HEK293 (cell line): ENCODE results near the gene DAND5.
A peak's percentile ranks its signal among the peaks of the same experiment; 100 is the strongest.

ENCODE experiments used
- ATF2 ChIP-seq: fragments of 450-650 bp; formaldehyde crosslinking; IDR thresholded peaks from 2 replicates; pipeline ENCODE4 v1.5.1; 2016; ENCODE audit warnings: missing biosample characterization, missing genetic modification characterization, low read depth
- BCL11B ChIP-seq: fragments of 450-650 bp; formaldehyde crosslinking; IDR thresholded peaks from 2 replicates; pipeline ENCODE4 v1.5.1; 2016; ENCODE audit warnings: low read depth, missing biosample characterization, missing genetic modification characterization
- GLI2 ChIP-seq: fragments of 450-650 bp; formaldehyde crosslinking; IDR thresholded peaks from 2 replicates; pipeline ENCODE4; 2017; ENCODE audit warnings: missing biosample characterization, missing genetic modification characterization, low read depth, borderline replicate concordance
- HIC1 ChIP-seq: fragments of 450-650 bp; formaldehyde crosslinking; IDR thresholded peaks from 2 replicates; pipeline ENCODE4 v1.5.1; 2016; ENCODE audit warnings: missing biosample characterization, missing genetic modification characterization
- KLF16 ChIP-seq: fragments of 450-650 bp; formaldehyde crosslinking; IDR thresholded peaks from 2 replicates; pipeline ENCODE4 v1.5.1; 2017; ENCODE audit warnings: missing biosample characterization, missing genetic modification characterization
- KLF7 ChIP-seq: fragments of 450-650 bp; formaldehyde crosslinking; IDR thresholded peaks from 2 replicates; pipeline ENCODE4 v1.5.1; 2016; ENCODE audit warnings: missing biosample characterization, missing genetic modification characterization, borderline replicate concordance
- MEIS1 ChIP-seq: sonication (generic); formaldehyde crosslinking; IDR thresholded peaks from 2 replicates; pipeline ENCODE4 v1.8.1; 2022; ENCODE audit warnings: missing genetic modification reagents, mild to moderate bottlenecking, borderline replicate concordance
- REST ChIP-seq: fragments of 450-650 bp; formaldehyde crosslinking; IDR thresholded peaks from 2 replicates; pipeline ENCODE4 v1.5.1; 2016; ENCODE audit warnings: missing biosample characterization, missing genetic modification characterization
- ZIC2 ChIP-seq: fragments of 450-650 bp; formaldehyde crosslinking; IDR thresholded peaks from 2 replicates; pipeline ENCODE4 v1.5.1; 2016; ENCODE audit warnings: missing biosample characterization, missing genetic modification characterization
- ZNF16 ChIP-seq: fragments of 450-650 bp; formaldehyde crosslinking; IDR thresholded peaks from 2 replicates; pipeline ENCODE4 v1.5.1; 2016; ENCODE audit warnings: low read depth, missing biosample characterization, missing genetic modification characterization
- ZNF169 ChIP-seq: fragments of 450-650 bp; formaldehyde crosslinking; IDR thresholded peaks from 2 replicates; pipeline ENCODE4 v1.5.1; 2016; ENCODE audit warnings: missing biosample characterization, missing genetic modification characterization
- ZNF18 ChIP-seq: fragments of 450-650 bp; formaldehyde crosslinking; IDR thresholded peaks from 2 replicates; pipeline ENCODE4 v1.5.1; 2016; ENCODE audit warnings: missing biosample characterization, missing genetic modification characterization
- ZNF2 ChIP-seq: fragments of 450-650 bp; formaldehyde crosslinking; IDR thresholded peaks from 2 replicates; pipeline ENCODE4 v1.5.1; 2016; ENCODE audit warnings: missing biosample characterization, missing genetic modification characterization
- ZNF214 ChIP-seq: fragments of 450-650 bp; formaldehyde crosslinking; IDR thresholded peaks from 2 replicates; pipeline ENCODE4 v1.5.1; 2017; ENCODE audit warnings: missing biosample characterization, mild to moderate bottlenecking, missing genetic modification characterization, borderline replicate concordance
- ZNF280C ChIP-seq: fragments of 450-650 bp; formaldehyde crosslinking; IDR thresholded peaks from 2 replicates; pipeline ENCODE4 v1.5.1; 2016; ENCODE audit warnings: missing biosample characterization, missing genetic modification characterization
- ZNF37A ChIP-seq: fragments of 450-650 bp; IDR thresholded peaks from 2 replicates; pipeline ENCODE4 v1.5.1; 2018; ENCODE audit warnings: missing biosample characterization, missing genetic modification characterization
- ZNF394 ChIP-seq: fragments of 450-650 bp; formaldehyde crosslinking; IDR thresholded peaks from 2 replicates; pipeline ENCODE4 v1.5.1; 2016; ENCODE audit warnings: missing biosample characterization, missing genetic modification characterization, mild to moderate bottlenecking, moderate library complexity, borderline replicate concordance
- ZNF426 ChIP-seq: fragments of 450-650 bp; formaldehyde crosslinking; IDR thresholded peaks from 2 replicates; pipeline ENCODE4 v1.5.1; 2017; ENCODE audit warnings: missing biosample characterization, missing genetic modification characterization, mild to moderate bottlenecking, inconsistent platforms, moderate library complexity
- ZNF561 ChIP-seq: fragments of 450-650 bp; IDR thresholded peaks from 2 replicates; pipeline ENCODE4 v1.5.1; 2018; ENCODE audit warnings: missing biosample characterization, missing genetic modification characterization, borderline replicate concordance
- ZNF623 ChIP-seq: fragments of 450-650 bp; formaldehyde crosslinking; IDR thresholded peaks from 2 replicates; pipeline ENCODE4 v1.5.1; 2016; ENCODE audit warnings: missing biosample characterization, missing genetic modification characterization
- ZNF626 ChIP-seq: fragments of 450-650 bp; sonication (Bioruptor Pico); formaldehyde crosslinking; IDR thresholded peaks from 2 replicates; pipeline ENCODE4 v1.5.1; 2018; ENCODE audit warnings: missing biosample characterization, missing genetic modification characterization, inconsistent platforms
- ZNF660 ChIP-seq: fragments of 450-650 bp; IDR thresholded peaks from 2 replicates; pipeline ENCODE4 v1.5.1; 2018; ENCODE audit warnings: missing biosample characterization, mild to moderate bottlenecking, missing genetic modification characterization
- ZNF785 ChIP-seq: fragments of 450-650 bp; formaldehyde crosslinking; IDR thresholded peaks from 2 replicates; pipeline ENCODE4 v1.5.1; 2016; ENCODE audit warnings: missing biosample characterization, missing genetic modification characterization
- ZNF830 ChIP-seq: fragments of 450-650 bp; IDR thresholded peaks from 2 replicates; pipeline ENCODE4 v1.5.0; 2018; ENCODE audit warnings: missing biosample characterization, missing genetic modification characterization, low read depth, mild to moderate bottlenecking, moderate library complexity
- ZNF843 ChIP-seq: fragments of 450-650 bp; formaldehyde crosslinking; IDR thresholded peaks from 2 replicates; pipeline ENCODE4 v1.5.1; 2016; ENCODE audit warnings: missing biosample characterization, missing genetic modification characterization
- ZSCAN23 ChIP-seq: fragments of 450-650 bp; formaldehyde crosslinking; IDR thresholded peaks from 2 replicates; pipeline ENCODE4 v1.5.1; 2016; ENCODE audit warnings: missing biosample characterization, missing genetic modification characterization
- ZSCAN5A ChIP-seq: fragments of 450-650 bp; formaldehyde crosslinking; IDR thresholded peaks from 2 replicates; pipeline ENCODE4 v1.5.1; 2016; ENCODE audit warnings: missing biosample characterization, missing genetic modification characterization

Gene DAND5

GRCh38 chr19:12994701-12995595, 25.6 kb downstream of the DAND5 start, which contains the start of gene NFIX (continued):
- TF ChIP-seq REST (tag by site-specific recombination) (no peak), ZNF2 (tag by site-specific recombination) (peak; percentile 93), MEIS1 (CRISPR knock-in tag) (no peak), ZNF785 (tag by site-specific recombination) (peak; percentile 81), ZSCAN5A (peak; percentile 92), ZNF626 (tag by site-specific recombination) (no peak), ZNF561 (no peak), ZNF426 (no peak), ZNF18 (tag by site-specific recombination) (peak; percentile 93), BCL11B (tag by site-specific recombination) (peak; percentile 69; the same call in 1 of the 2 replicates), ZSCAN23 (tag by site-specific recombination) (no peak), ZNF660 (tag by site-specific recombination) (no peak), ZIC2 (tag by site-specific recombination) (peak; percentile 83), HIC1 (no peak), ZNF169 (tag by site-specific recombination) (no peak), KLF16 (tag by site-specific recombination) (peak; percentile 87), ATF2 (tag by site-specific recombination) (no peak), ZNF830 (tag by site-specific recombination) (no peak), ZNF37A (tag by site-specific recombination) (no peak), ZNF214 (tag by site-specific recombination) (no peak), GLI2 (tag by site-specific recombination) (no peak), ZNF280C (tag by site-specific recombination) (peak; percentile 66; the same call in 1 of the 2 replicates), ZNF16 (tag by site-specific recombination) (no peak), ZNF394 (tag by site-specific recombination) (no peak), ZNF843 (tag by site-specific recombination) (no peak), ZNF623 (no peak), KLF7 (tag by site-specific recombination) (no peak)
